Skin of body (tissue), 2 donors: ENCODE data around the gene CEP72. TPM values are rescaled to one million over a fixed set of nuclear protein-coding genes. Genes with fewer than 3 reads are reported as not detected.
"Not testable (repeated sequence)": the region's sequence is repeated elsewhere in the genome, so short reads cannot be mapped to it uniquely, and the experiment has no call there.

ENCODE experiments used
- DNase-seq: peaks from one replicate; lab custom pipeline; 2025; lab: John Stamatoyannopoulos, UW
- total RNA-seq: library from RNA; depleted of rRNA; stranded (reverse); fragments of >200 nt; gene quantifications from one replicate; pipeline ENCODE4 v1.2.3, GENCODE V29; 2014

Gene CEP72
- total RNA-seq, 1 donor from 2014 or later: 4.4 TPM

DNA sequence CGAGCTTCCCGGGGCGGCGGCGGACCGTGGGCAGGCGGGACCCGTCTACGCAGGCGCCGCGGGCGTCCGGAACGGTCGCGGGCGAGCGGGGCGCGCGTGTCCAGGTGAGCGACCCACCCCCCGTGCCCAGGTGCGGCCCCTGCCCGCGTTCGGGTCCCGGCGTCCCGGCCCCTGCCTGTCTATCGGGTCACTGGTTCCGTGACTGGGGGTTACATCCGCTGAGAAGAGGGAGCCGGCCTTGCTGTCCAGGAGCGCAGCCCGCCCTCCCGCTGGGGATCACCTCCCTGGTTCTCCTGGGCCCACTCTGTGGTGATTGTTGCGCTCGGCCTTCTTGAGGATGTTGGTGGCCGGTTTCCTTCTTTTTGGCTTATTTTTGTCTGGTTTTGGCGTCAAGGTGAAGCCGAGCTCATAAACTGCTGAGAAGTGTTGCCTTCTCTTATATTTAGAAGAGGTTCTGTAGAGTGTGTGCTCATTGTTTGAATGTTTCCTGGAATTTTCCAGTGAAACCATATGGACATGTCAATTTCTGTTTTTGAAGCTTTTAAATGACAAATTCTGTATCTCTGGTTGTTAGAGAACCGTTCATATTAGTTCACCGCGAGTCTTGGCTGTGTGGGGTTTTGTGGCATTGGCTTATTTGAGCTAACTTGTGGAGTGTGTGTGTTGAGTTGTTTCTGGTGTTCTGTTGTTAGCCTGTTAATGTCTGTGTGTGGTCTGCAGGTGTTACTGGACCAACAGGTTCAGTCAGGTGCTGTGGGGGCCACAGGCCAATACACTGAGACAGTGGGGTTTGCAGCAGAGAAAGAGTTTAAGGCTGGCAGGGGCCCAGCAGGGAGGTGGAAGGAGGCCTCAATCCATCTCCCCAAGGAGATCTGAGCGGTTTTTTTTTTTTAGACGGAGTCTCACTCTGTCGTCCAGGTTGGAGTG is 621 bp downstream of the CEP72 start:
- no peak for DNase-seq

DNA sequence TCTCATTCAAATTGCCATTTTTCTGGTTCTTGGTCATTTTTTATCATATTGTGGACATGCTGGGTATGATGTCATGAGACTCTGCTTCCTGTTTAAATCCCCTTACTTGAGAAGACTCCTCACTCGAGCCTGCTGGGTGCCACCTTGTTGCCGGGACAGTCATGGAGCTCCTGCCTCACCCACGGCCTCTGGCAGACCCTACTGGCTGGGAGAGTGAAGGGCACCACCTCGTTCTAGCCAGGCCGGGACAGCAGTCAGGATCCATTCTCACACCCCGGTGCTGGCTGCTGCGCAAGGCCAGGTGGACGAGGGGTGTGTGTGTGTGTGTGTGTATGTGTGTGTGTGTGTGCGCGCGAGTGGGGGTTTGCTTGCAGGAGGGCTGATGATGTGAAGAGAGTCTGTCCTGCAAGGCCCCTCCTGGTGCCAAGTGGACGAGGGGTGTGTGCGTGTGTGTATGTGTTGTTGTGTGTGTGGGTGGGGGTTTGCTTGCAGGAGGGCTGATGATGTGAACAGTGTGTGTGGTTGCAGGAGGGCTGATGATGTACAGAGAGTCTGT is 4.4 kb downstream of the CEP72 start:
- no peak for DNase-seq

DNA sequence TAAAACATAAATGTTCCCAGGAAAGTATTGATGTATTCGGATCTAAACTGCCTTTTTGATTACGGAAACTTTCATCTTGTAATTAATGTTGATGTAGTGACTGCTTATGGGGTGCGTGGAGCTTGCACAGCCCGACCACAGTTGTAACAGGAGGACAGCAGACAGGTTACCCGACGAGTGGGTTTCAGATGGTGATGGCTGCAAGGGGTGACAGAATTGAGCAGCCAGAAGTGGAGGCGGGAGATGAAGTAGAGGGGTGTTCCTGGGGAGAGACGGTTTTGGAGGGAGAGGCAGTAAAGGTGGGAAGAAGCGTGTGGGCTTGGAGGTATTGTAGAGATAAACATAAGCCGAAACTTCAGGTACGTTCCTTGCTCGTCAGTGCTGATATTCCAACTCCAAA is 5.8 kb downstream of the CEP72 start:
- DNase-seq: no peak

DNA sequence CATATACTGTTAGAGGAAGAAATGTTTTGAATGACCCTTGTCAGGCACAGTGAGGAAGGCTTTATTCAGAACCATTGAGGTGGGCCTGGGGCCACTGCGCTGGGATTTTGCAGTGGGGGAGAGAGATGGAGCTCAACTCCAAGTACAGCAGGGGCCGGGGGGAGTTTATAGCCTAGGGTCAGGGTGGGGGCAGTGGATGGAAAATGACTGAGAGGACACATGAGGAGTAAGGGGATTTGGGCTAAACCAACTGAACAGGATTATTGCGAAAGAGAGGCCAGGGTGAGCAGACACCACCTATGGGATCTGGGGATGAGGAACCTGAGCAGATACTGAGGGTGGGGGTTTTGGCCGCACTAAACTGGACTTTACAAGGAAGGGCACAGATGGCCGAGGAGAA is 6.3 kb downstream of the CEP72 start:
- DNase-seq: no peak

DNA sequence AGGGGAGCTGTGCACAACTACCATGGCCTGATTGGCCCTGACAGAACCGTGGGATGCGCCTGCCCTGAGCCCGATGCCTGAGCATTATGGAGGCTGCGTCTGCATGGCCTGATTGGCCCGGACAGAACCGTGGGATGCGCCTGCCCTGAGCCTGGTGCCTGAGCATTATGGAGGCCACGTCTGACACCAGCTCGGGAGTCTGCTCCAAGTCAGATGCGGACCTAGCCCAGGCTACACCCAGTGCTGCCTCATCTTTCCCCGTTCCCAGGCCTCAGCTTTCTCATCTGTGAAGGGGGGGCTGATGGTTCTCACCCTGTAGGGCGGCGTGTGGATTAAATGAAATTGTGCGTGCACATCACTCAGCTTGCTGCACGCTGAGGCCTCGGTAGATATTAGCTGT is 7.3 kb downstream of the CEP72 start:
- no peak for DNase-seq

DNA sequence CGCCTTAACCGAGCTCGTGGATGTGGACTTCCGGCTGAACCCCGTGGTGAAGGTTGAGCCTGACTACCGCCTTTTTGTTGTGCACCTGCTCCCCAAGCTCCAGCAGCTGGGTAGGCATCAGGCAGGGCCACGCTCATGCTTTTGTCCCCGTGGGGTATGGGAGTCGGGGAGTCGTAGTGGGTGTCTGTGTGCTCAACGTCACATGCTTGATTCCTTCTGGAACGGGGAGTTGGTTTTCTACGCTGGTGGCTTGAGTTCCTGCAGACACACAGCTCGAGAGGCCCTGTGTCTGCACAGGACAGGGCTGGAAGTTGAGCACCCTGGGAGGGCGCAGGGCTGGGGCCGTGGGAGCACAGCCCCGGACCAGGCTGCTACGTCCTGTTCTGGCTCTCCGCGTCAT is 8.0 kb downstream of the CEP72 start:
- DNase-seq: no peak

DNA sequence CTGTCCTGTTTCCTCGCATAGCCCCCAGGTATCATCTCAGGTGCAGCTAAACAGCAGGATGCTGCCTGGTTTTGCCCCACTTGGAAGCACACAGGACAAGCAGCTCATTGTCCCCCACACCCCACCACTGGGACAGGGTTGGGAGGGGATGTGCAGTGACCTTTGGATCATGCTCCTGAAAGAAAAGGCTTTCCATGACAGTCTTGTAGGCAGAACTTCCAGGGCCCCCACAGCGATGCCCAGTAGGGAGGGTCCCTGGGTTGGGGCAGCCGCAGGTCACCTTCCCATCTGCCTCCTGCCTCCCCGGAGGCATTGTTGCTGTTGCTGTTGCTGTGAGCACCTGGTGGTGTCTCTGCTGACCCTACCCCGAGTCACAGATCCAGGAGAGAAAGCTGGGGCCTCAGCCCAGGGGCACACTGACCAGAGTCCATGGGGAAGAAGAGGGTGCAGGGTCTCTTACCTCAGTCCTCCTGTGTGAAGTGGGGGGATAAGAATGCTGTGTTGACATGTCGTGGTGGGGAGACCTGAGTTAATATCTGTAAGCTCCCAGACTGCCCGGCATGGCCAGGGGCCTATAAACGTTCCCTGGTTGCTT is 8.5 kb downstream of the CEP72 start:
- DNase-seq: no peak

DNA sequence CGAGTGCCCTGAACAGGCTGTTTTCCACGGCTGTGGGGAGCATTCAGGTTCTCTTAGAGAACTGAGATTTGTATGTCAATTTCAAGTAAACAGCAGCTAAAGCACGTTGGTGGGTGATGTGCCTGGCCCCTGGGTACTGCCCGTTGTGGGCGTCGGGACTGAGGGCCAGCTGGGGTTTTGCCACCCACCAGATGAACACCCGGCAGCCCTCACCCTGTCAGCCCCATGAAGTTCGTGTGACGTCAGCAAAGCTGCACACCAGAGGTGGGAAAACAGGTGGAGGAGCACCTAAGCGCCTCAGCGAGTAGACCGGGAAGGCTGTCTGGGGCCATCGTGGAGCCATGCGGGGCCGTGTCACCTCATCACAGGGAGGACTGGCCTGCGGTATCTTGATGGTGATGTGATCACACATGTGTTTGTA is 9.2 kb downstream of the CEP72 start:
- no peak for DNase-seq

DNA sequence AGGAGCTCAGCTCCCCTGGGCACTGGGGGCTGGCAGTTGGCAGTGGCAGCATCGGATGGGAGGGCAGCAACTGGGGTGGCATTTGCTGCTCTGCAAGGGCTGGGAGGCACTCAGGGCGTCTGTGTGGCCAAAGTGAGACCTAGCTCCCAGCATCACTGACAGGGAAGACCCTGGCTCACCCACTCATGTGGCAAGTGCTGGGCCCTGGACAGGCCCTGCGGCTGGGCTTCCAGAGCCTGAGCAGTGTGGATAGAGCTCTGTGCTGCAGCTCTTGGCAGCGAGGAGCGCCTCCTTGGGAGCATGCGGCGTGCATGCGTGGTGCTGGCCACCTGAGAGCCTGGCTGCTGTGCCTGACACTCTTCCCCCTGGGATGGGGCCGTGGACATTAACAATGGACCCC is 10.2 kb downstream of the CEP72 start:
- no peak for DNase-seq

DNA sequence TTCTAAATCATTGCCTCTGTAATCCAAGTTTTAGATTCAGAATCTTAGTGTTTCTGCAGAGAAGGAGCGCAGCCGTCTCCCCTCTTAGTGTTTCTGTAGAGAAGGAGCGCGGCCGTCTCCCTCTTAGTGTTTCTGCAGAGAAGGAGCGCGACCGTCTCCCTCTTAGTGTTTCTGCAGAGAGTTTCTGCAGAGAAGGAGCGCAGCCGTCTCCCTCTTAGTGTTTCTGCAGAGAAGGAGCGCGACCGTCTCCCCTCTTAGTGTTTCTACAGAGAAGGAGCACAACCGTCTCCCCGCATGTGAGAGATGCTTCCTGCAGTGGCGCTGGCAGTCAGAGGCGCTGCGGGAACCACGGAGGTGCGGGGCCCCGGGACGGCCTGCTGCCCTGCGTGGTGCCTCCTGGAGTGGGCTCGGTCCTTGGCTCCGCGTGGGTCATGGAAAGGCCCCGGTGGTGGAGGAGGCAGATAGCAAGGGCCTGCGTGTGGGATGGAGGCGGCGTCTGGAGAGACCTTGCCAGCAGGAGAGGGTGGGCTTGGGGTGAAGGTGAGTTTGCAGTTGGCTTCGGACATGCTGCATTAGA is 10.9 kb downstream of the CEP72 start:
- DNase-seq: no peak

DNA sequence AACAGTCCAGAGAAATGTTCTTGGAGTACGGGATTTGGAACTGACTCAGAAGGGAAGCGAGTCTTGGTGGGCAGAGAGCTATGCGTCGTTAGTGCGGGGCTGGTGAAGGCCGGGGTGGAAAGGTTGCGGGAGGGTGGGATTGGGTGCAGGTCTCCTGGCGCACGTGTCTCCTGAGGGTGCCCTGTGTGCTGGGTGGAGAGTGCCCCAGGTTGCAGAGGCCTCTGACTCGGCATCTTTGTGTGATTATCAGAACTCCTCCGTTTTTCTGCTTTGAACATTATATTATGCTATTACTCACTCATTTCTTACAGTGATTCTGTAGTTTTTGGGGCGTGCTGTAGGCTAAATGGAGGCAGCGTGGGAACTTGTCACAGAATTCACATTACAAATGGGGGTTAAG is 11.4 kb downstream of the CEP72 start:
- DNase-seq: no peak

DNA sequence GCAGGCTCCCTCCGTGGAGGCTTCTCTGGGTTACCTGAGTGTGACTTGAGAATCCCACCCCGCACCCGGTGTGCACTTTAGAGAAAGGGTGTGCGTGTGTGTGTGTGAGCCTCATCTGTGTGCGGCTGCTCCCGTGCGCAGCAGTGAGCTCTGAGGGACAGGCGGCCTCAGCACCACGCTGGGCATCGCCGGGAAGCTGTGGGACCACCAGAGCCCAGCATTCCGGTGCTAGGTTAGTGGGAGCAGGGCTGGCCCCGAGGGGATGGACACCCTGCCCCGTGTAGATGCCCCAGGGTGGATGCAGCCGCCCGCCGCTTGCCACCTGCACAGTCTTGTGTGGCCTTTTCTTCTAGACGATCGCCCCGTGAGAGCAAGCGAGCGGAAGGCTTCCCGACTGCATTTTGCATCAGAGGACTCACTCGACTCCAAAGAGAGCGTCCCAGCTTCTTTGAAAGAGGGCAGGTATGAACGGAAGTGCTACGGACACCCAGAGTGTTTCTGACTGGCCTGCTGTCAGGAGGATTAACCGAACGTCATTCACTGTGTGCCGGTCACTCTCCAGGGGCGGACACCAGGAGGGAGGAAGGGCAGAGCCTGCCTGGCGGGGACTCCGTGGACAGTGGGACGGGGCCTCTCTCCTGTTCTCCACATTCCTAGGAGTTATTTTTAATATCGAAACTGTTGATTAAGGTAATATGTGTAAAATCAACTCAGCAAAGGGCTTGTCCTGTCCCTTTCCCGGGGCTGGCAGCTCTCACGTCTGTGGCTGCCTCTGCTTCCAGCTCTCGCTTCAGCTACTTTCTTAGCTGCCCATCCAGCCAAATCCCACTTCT is 12.2 kb downstream of the CEP72 start:
- DNase-seq: no peak

DNA sequence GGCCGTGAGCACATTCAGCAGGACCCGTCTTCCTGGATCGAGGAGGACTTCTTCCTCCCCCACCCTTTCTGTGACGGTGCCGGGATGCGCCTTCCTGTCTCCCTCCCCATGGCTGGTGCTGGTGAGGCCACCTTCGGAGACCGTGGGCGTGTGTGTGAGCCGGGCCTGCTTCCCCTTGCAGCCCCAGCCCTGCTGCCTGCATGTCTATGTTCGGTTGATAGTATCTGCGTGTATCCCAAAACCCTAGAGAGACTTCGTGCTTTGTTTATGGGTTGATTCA is 12.8 kb downstream of the CEP72 start:
- DNase-seq: no peak

DNA sequence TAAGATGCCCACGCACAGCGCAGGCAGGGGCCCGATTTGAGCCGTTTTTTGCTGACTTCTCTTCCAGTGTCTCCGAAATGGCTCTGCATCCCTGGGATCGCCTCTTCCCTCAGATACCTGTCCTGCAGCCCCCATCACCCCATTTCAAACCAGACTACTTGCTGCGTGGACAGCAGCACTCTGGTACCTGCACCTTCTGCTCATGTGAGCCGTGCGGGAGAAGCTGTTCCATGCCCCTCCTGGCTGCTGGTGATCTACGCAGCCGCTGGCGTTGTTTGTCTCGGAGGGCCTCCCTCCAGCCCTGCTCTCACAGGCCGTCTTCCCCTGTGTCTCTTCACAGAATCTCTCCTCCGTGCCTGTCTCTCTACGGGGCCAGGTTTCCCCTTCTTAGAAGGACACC is 13.4 kb downstream of the CEP72 start:
- no peak for DNase-seq

DNA sequence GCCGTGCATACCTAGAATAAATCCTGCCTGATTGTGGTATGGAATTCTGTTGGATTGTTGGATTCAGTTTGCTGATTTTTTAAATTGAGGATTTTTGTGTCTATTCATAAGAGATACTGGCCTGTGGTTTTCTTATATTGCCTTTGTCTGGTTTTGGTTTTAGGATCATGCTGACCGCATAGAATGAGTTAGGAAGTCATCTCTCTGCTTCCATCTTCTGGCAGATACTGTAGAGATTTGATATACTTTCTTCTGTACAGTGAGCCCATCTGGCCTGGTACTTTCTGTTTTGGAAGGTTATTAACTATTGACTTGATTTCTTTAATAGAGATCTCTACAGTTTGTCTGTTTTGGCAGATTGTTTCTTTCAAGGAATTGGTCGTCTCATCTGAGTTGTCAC is 14.7 kb downstream of the CEP72 start:
- DNase-seq: no peak

DNA sequence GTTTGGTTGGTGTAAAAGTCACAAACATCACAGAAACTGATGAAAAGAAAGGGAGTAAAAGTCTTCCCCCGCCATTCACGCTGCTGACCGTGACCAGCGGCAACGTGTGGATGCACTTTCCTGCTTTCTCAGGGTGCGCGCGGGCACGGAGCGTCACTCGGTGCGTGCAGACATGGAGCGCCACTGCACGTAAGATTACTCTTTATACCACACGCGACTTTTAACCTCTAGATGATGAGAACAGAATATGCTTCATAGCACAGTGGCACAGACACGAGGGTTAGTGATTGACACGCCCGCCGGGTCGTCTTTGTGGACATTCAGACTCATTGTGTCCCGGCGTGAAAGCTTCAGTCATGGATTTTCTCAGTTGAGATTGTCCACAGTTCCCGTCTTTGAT is 15.7 kb downstream of the CEP72 start:
- DNase-seq: no peak

DNA sequence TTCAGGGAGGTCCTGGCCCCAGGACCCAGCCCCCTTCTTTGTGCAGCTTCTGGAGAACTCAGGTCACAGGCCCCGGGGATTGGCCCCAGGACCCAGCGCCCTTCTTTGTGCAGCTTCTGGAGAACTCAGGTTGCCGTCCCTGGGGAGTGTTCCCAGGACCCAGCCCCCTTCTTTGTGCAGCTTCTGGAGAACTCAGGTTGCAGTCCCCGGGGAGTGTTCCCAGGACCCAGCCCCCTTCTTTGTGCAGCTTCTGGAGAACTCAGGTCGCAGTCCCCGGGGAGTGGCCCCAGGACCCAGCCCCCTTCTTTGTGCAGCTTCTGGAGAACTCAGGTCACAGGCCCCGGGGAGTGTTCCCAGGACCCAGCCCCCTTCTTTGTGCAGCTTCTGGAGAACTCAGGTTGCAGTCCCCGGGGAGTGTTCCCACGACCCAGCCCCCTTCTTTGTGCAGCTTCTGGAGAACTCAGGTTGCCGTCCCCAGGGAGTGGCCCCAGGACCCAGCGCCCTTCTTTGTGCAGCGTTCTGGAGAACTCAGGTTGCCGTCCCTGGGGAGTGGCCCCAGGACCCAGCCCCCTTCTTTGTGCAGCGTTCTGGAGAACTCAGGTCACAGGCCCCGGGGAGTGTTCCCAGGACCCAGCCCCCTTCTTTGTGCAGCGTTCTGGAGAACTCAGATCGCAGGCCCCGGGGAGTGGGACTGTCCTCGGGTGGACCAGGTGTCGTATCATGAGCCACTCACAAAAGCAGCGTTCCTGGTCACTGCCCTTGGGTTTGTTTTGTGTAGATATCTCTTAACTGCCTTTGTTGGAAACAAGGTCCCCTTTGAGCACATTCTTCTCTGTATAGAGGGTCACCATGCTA is 16.4 kb downstream of the CEP72 start:
- DNase-seq: not testable (repeated sequence)

DNA sequence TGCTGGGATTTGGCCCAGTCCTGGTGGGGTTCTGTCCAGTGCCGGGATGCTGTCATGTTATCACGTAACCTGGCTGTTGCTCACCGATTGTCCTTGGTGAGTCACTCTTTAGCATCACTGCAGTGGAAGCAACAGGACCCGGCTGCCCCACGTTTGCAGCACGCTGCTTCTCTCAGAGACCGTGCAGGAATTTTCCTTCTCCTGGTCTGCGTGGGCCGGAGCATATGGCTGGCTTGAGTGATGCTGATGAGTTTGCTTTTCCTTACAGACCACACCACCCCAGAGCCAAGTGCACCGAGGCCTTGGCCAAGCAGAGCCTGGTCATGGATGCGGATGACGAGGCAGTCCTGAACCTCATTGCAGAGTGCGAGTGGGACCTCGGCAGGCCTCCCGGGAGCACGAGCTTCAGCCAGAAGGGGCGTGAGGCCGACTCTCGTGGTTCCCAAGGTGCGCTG is 21.4 kb downstream of the CEP72 start:
- no peak for DNase-seq

DNA sequence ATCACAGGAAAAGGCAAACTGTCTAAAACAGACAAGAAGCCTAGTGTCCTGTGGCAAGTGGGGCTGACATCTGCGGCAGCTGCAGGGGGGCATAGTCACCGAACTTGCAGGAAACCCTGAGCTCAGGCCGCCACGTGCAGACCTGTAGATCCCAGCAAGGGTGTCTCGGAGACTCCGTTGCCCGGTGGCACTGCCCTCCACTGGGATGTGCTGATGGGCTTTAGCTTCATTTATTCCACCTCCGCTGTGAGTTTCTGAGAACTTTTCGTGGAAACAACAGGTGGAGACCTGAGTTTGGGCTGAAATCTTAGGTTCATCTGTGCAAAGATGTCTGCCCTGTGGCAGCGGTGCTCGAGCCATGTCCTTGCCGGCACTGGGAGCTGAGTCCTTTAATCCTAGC is 22.1 kb downstream of the CEP72 start:
- no peak for DNase-seq

DNA sequence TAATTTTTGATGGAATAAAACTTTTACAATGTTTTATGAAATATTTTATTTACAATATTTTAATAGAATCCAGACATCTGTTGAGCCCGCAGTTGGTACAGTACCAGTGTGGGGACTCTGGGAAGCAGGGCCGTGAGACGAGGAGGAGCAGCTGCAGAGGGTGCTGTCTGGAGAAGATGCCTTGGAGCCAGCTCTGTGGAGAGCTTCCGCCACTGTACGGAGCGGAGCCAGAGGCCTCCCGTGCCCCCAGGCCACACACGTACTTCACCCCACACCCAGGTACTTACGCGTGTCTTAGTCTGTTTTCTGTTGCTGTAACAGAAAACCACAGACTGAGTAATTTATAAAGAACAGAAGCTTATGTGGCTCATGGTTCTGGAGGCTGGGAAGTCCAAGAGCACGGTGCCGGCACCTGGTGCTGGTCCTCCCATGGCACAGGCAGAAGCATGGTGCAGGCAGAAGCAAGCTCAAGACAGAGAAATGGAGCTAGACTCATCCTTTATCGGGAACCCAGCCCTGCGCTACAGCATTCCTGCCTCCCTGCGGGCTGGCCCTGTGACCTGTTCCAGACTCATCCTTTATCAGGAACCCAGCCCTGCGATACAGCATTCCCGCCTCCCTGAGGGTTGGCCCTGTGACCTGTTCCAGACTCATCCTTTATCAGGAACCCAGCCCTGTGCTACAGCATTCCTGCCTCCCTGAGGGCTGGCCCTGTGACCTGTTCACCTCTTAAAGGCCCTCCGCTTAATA is 23.3 kb downstream of the CEP72 start:
- no peak for DNase-seq
